GM21786 (cell line): Measurements from ENCODE around the gene KPNA6.

ENCODE experiments used
- ATAC-seq: cut with Tn5 transposase; IDR thresholded peaks from one replicate; pipeline ENCODE4 v1.9.1; 2021; ENCODE audit not compliant: unreplicated experiment

The KPNA6 gene

GRCh38 chr1:32215629-32216480 is 108.0 kb downstream of the KPNA6 start:
- ATAC-seq = no peak

GRCh38 chr1:32216566-32216965 is 108.7 kb downstream of the KPNA6 start:
- no peak for ATAC-seq

GRCh38 chr1:32219022-32219421 is 111.2 kb downstream of the KPNA6 start:
- no peak for ATAC-seq

- ATAC-seq = no peak
Observed at GRCh38 chr1:32220746-32221580, 113.1 kb downstream of the KPNA6 start.

- no peak for ATAC-seq
Observed at GRCh38 chr1:32221581-32221979, 113.7 kb downstream of the KPNA6 start.

- ATAC-seq = peak; percentile 93
Observed at GRCh38 chr1:32221980-32222755, 114.3 kb downstream of the KPNA6 start, which contains the start of the genes EIF3I and TMEM234. Gene EIF3I (plus strand): TSS chr1:32222407. CDS start chr1:32222442, 35 bp downstream. Gene TMEM234 (minus strand): TSS chr1:32222353. CDS start chr1:32222322, 31 bp downstream.

- no peak for ATAC-seq
Observed at GRCh38 chr1:32223683-32224082, 115.8 kb downstream of the KPNA6 start.

- no peak for ATAC-seq
Observed at GRCh38 chr1:32224285-32224684, 116.4 kb downstream of the KPNA6 start.
